ENCODE data around the gene C10orf62.

Gene C10orf62

GRCh38 chr10:97590082-97590747 is 694 bp downstream of the C10orf62 start:
- TF ChIP-seq CTCF (IDR thresholded peaks at IDR 0.05; ENCODE audit: low read length) (no peak), EZH2phosphoT487 (IDR thresholded peaks at IDR 0.05; ENCODE audit: low read length) (no peak), EZH2 (optimal IDR thresholded peaks at IDR 0.05; ENCODE audit: low read depth, low read length) (no peak)
- no peak overlapping the region for H3K9ac ChIP-seq (ENCODE audit: low read length)
- H3K79me2 ChIP-seq (ENCODE audit: low read length) = no peaks in the 10 kb centered on the region
- H3K4me2 ChIP-seq (ENCODE audit: low read depth, low read length) = no peak overlapping the region
- no peak overlapping the region for H3K4me3 ChIP-seq (ENCODE audit: low read length)
- no peak for DNase-seq
- H3K9me2 ChIP-seq (replicated peaks; ENCODE audit: insufficient read depth, low read length) = no peaks in the 10 kb centered on the region
- no peaks in the 10 kb centered on the region for H3K27me3 ChIP-seq (replicated peaks; ENCODE audit: insufficient read depth, low read length)
- H3K27ac ChIP-seq (ENCODE audit: low read length) = no peak overlapping the region
- no peaks in the 10 kb centered on the region for H3K36me3 ChIP-seq (replicated peaks; ENCODE audit: insufficient read depth, low read length)
- no peaks in the 10 kb centered on the region for H3K9me3 ChIP-seq (replicated peaks; ENCODE audit: insufficient read depth, low read length)
- H3K4me1 ChIP-seq (ENCODE audit: low read length) = no peaks in the 10 kb centered on the region
- no peaks in the 10 kb centered on the region for H4K20me1 ChIP-seq (ENCODE audit: insufficient read depth, low read length)
- H3F3A ChIP-seq (ENCODE audit: insufficient read depth, low read length) = no peaks in the 10 kb centered on the region
- no peak overlapping the region for H2AFZ ChIP-seq (ENCODE audit: low read length)

GRCh38 chr10:97590748-97591495 is 1.4 kb downstream of the C10orf62 start:
- no peaks in the 10 kb centered on the region for H3K4me1 ChIP-seq (ENCODE audit: low read length)
- no peaks in the 10 kb centered on the region for H4K20me1 ChIP-seq (ENCODE audit: insufficient read depth, low read length)
- no peak overlapping the region for H3K4me3 ChIP-seq (ENCODE audit: low read length)
- no peaks in the 10 kb centered on the region for H3K36me3 ChIP-seq (replicated peaks; ENCODE audit: insufficient read depth, low read length)
- no peak overlapping the region for H3K4me2 ChIP-seq (ENCODE audit: low read depth, low read length)
- H3K27ac ChIP-seq (ENCODE audit: low read length) = no peak overlapping the region
- no peak overlapping the region for H3K9ac ChIP-seq (ENCODE audit: low read length)
- no peaks in the 10 kb centered on the region for H3K79me2 ChIP-seq (ENCODE audit: low read length)
- no peak for DNase-seq
- H3K9me2 ChIP-seq (replicated peaks; ENCODE audit: insufficient read depth, low read length) = no peaks in the 10 kb centered on the region
- TF ChIP-seq CTCF (IDR thresholded peaks at IDR 0.05; ENCODE audit: low read length) (no peak), EZH2 (optimal IDR thresholded peaks at IDR 0.05; ENCODE audit: low read depth, low read length) (no peak), EZH2phosphoT487 (IDR thresholded peaks at IDR 0.05; ENCODE audit: low read length) (no peak)
- H3K9me3 ChIP-seq (replicated peaks; ENCODE audit: insufficient read depth, low read length) = no peaks in the 10 kb centered on the region
- H3K27me3 ChIP-seq (replicated peaks; ENCODE audit: insufficient read depth, low read length) = no peaks in the 10 kb centered on the region
- no peak overlapping the region for H2AFZ ChIP-seq (ENCODE audit: low read length)
- no peaks in the 10 kb centered on the region for H3F3A ChIP-seq (ENCODE audit: insufficient read depth, low read length)

DNA sequence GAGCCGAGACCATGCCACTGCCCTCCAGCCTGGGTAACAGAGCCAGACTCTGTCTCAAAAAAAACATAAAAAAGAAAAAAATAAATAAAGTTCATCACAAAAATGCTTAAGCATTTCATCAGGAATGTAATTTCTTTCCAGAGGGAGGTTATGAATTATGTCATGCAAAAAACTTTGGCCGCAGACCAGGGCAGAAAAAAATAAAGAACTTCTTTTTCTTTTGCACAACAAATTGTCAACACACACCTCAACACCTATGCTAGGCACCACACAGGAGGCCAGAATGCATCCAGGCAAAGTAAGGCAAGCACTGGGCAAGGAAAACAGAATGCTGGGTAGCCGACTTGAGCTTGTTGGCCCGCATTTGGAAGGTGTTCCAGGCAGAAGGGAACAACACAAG is 3.9 kb downstream of the C10orf62 start:
- H3K4me3 ChIP-seq (ENCODE audit: low read length) = no peak overlapping the region
- H3K79me2 ChIP-seq (ENCODE audit: low read length) = no peaks in the 10 kb centered on the region
- TF ChIP-seq CTCF (IDR thresholded peaks at IDR 0.05; ENCODE audit: low read length) (no peak), EZH2 (optimal IDR thresholded peaks at IDR 0.05; ENCODE audit: low read depth, low read length) (no peak), EZH2phosphoT487 (IDR thresholded peaks at IDR 0.05; ENCODE audit: low read length) (no peak)
- no peak overlapping the region for H3K9ac ChIP-seq (ENCODE audit: low read length)
- H3K4me2 ChIP-seq (ENCODE audit: low read depth, low read length) = no peak overlapping the region
- H3K9me3 ChIP-seq (replicated peaks; ENCODE audit: insufficient read depth, low read length) = no peaks in the 10 kb centered on the region
- no peaks in the 10 kb centered on the region for H4K20me1 ChIP-seq (ENCODE audit: insufficient read depth, low read length)
- no peaks in the 10 kb centered on the region for H3F3A ChIP-seq (ENCODE audit: insufficient read depth, low read length)
- no peak overlapping the region for H3K27ac ChIP-seq (ENCODE audit: low read length)
- no peaks in the 10 kb centered on the region for H3K36me3 ChIP-seq (replicated peaks; ENCODE audit: insufficient read depth, low read length)
- no peaks in the 10 kb centered on the region for H3K9me2 ChIP-seq (replicated peaks; ENCODE audit: insufficient read depth, low read length)
- H3K4me1 ChIP-seq (ENCODE audit: low read length) = no peaks in the 10 kb centered on the region
- no peak overlapping the region for H2AFZ ChIP-seq (ENCODE audit: low read length)
- no peaks in the 10 kb centered on the region for H3K27me3 ChIP-seq (replicated peaks; ENCODE audit: insufficient read depth, low read length)
- DNase-seq = no peak

All from MM.1S (cell line).